Measurements from ENCODE around the gene GMPPA.

Gene GMPPA

GRCh38 chr2:219540784-219541504 lies 42.3 kb downstream of the GMPPA start:
- Histone ChIP-seq H3K23ac (ENCODE audit: low read depth, low read length, poor library complexity) (no peak overlapping the region), H3K9me3 (replicated peaks in 1 of 2; ENCODE audit: control insufficient read depth in 2 of 2, insufficient read depth in 1 of 2, low read depth in 1 of 2, low read length in 2 of 2) (no peaks in the 10 kb centered on the region), H3K4me1 (ENCODE audit: control insufficient read depth in 2 of 2, insufficient read depth in 1 of 2, low read depth in 1 of 2, low read length in 2 of 2) (peaks cover 23 to 28% of the 10 kb centered on the region in 2 donors), H3K79me1 (ENCODE audit: low read depth, low read length) (peaks cover 4% of the 10 kb centered on the region), H2AK5ac (ENCODE audit: low read depth, low read length) (no peak overlapping the region), H4K8ac (ENCODE audit: low read depth, low read length) (no peak overlapping the region), H2AFZ (ENCODE audit: low read length) (no peak overlapping the region), H3K27me3 (ENCODE audit: control insufficient read depth in 3 of 3, insufficient read depth in 3 of 3, low read depth in 1 of 3, low read length in 3 of 3) (peaks cover 0 to 16% (median 0%) of the 10 kb centered on the region in 3 experiments), H3K27ac (replicated peaks; ENCODE audit: low read length) (no peak overlapping the region), H2BK12ac (ENCODE audit: low read length) (no peak overlapping the region), H4K91ac (ENCODE audit: low read depth, low read length, poor library complexity) (no peak overlapping the region), H3K9ac (ENCODE audit: low read depth, low read length, poor library complexity) (no peak overlapping the region), H3K18ac (ENCODE audit: low read length) (no peak overlapping the region), H3K4me2 (ENCODE audit: insufficient read depth, low read length, poor library complexity, severe bottlenecking) (no peak overlapping the region), H2BK15ac (ENCODE audit: low read length) (no peak overlapping the region), H3K36me3 (replicated peaks in 1 of 2; ENCODE audit: control insufficient read depth in 2 of 2, insufficient read depth in 2 of 2, low read length in 2 of 2) (peaks cover 13 to 32% of the 10 kb centered on the region in 2 donors), H3K4me3 (ENCODE audit: low read length in 2 of 2) (peak overlapping the region in 1 of 2 donors; percentile 50), H3K14ac (ENCODE audit: low read length) (no peak overlapping the region), H2BK120ac (ENCODE audit: low read depth, low read length) (no peak overlapping the region), H3K4ac (ENCODE audit: low read length) (no peak overlapping the region), H2BK5ac (ENCODE audit: low read length) (no peak overlapping the region)
- WGBS, 2 donors (ENCODE audit: extremely low coverage in 2 of 2, insufficient read length in 2 of 2, insufficient replicate concordance in 1 of 2), result no CpG with 5 or more reads among the region's 12 CpGs
- no peak for DNase-seq (ENCODE audit: low spot score)

GRCh38 chr2:219541611-219542180 lies 43.0 kb downstream of the GMPPA start:
- H3K4ac ChIP-seq (ENCODE audit: low read length), result no peak overlapping the region
- no peak overlapping the region for H2BK5ac ChIP-seq (ENCODE audit: low read length)
- peaks cover 0 to 16% (median 0%) of the 10 kb centered on the region in 3 experiments for H3K27me3 ChIP-seq (ENCODE audit: control insufficient read depth in 3 of 3, insufficient read depth in 3 of 3, low read depth in 1 of 3, low read length in 3 of 3)
- H3K79me1 ChIP-seq (ENCODE audit: low read depth, low read length), result peaks cover 4% of the 10 kb centered on the region
- peak overlapping the region; percentile 84 for H2BK15ac ChIP-seq (ENCODE audit: low read length)
- H4K8ac ChIP-seq (ENCODE audit: low read depth, low read length), result no peak overlapping the region
- H2BK120ac ChIP-seq (ENCODE audit: low read depth, low read length), result no peak overlapping the region
- H2BK12ac ChIP-seq (ENCODE audit: low read length), result no peak overlapping the region
- peaks cover 13 to 32% of the 10 kb centered on the region in 2 donors for H3K36me3 ChIP-seq (replicated peaks in 1 of 2; ENCODE audit: control insufficient read depth in 2 of 2, insufficient read depth in 2 of 2, low read length in 2 of 2)
- peak overlapping the region in 1 of 2 donors; percentile 65 for H3K4me3 ChIP-seq (ENCODE audit: low read length in 2 of 2)
- peak overlapping the region; percentile 86 for H3K4me2 ChIP-seq (ENCODE audit: insufficient read depth, low read length, poor library complexity, severe bottlenecking)
- H3K18ac ChIP-seq (ENCODE audit: low read length), result peak overlapping the region; percentile 96
- H3K27ac ChIP-seq (replicated peaks; ENCODE audit: low read length), result no peak overlapping the region
- peak overlapping the region; percentile 82 for H3K9ac ChIP-seq (ENCODE audit: low read depth, low read length, poor library complexity)
- no peak overlapping the region for H3K23ac ChIP-seq (ENCODE audit: low read depth, low read length, poor library complexity)
- H3K9me3 ChIP-seq (replicated peaks in 1 of 2; ENCODE audit: control insufficient read depth in 2 of 2, insufficient read depth in 1 of 2, low read depth in 1 of 2, low read length in 2 of 2), result no peaks in the 10 kb centered on the region
- no CpG with 5 or more reads among the region's 48 CpGs for WGBS, 2 donors (ENCODE audit: extremely low coverage in 2 of 2, insufficient read length in 2 of 2, insufficient replicate concordance in 1 of 2)
- H2AFZ ChIP-seq (ENCODE audit: low read length), result peak overlapping the region; percentile 75
- H3K4me1 ChIP-seq (ENCODE audit: control insufficient read depth in 2 of 2, insufficient read depth in 1 of 2, low read depth in 1 of 2, low read length in 2 of 2), result peaks cover 23 to 28% of the 10 kb centered on the region in 2 donors
- DNase-seq (ENCODE audit: low spot score), result peak; percentile 78
- H4K91ac ChIP-seq (ENCODE audit: low read depth, low read length, poor library complexity), result no peak overlapping the region
- no peak overlapping the region for H3K14ac ChIP-seq (ENCODE audit: low read length)
- peak overlapping the region; percentile 47 for H2AK5ac ChIP-seq (ENCODE audit: low read depth, low read length)

- Histone ChIP-seq H3K36me3 (replicated peaks in 1 of 2; ENCODE audit: control insufficient read depth in 2 of 2, insufficient read depth in 2 of 2, low read length in 2 of 2) (peaks cover 13 to 41% of the 10 kb centered on the region in 2 donors), H2BK15ac (ENCODE audit: low read length) (peak overlapping the region; percentile 9), H3K14ac (ENCODE audit: low read length) (no peak overlapping the region), H2AFZ (ENCODE audit: low read length) (peak overlapping the region; percentile 94), H4K91ac (ENCODE audit: low read depth, low read length, poor library complexity) (no peak overlapping the region), H2AK5ac (ENCODE audit: low read depth, low read length) (no peak overlapping the region), H3K27me3 (ENCODE audit: control insufficient read depth in 3 of 3, insufficient read depth in 3 of 3, low read depth in 1 of 3, low read length in 3 of 3) (peaks cover 0 to 16% (median 0%) of the 10 kb centered on the region in 3 experiments), H3K23ac (ENCODE audit: low read depth, low read length, poor library complexity) (peak overlapping the region; percentile 91), H3K27ac (replicated peaks; ENCODE audit: low read length) (no peak overlapping the region), H3K9me3 (replicated peaks in 1 of 2; ENCODE audit: control insufficient read depth in 2 of 2, insufficient read depth in 1 of 2, low read depth in 1 of 2, low read length in 2 of 2) (no peaks in the 10 kb centered on the region), H3K4me2 (ENCODE audit: insufficient read depth, low read length, poor library complexity, severe bottlenecking) (peak overlapping the region; percentile 96), H3K4ac (ENCODE audit: low read length) (no peak overlapping the region), H2BK5ac (ENCODE audit: low read length) (peak overlapping the region; percentile 53), H3K79me1 (ENCODE audit: low read depth, low read length) (peaks cover 4% of the 10 kb centered on the region), H4K8ac (ENCODE audit: low read depth, low read length) (no peak overlapping the region), H2BK120ac (ENCODE audit: low read depth, low read length) (no peak overlapping the region), H3K4me3 (ENCODE audit: low read length in 2 of 2) (peak overlapping the region; percentile 92 to 96), H3K9ac (ENCODE audit: low read depth, low read length, poor library complexity) (peak overlapping the region; percentile 88), H3K4me1 (ENCODE audit: control insufficient read depth in 2 of 2, insufficient read depth in 1 of 2, low read depth in 1 of 2, low read length in 2 of 2) (peaks cover 17 to 19% of the 10 kb centered on the region in 2 donors), H3K18ac (ENCODE audit: low read length) (peak overlapping the region; percentile 59), H2BK12ac (ENCODE audit: low read length) (no peak overlapping the region)
- no peak for DNase-seq (ENCODE audit: low spot score)
- WGBS, 2 donors (ENCODE audit: extremely low coverage in 2 of 2, insufficient read length in 2 of 2, insufficient replicate concordance in 1 of 2), result no CpG with 5 or more reads among the region's 66 CpGs
Measured at GRCh38 chr2:219542931-219543595, 44.4 kb downstream of the GMPPA start.
